ENCODE results near the gene DLG2. TPM values are rescaled to one million over a fixed set of nuclear protein-coding genes. Genes with fewer than 3 reads are reported as not detected.
A peak's percentile ranks its signal among the peaks of the same experiment; 100 is the strongest.
"Not testable (repeated sequence)": the region's sequence is repeated elsewhere in the genome, so short reads cannot be mapped to it uniquely, and the experiment has no call there.

DLG2 gene
- polyA plus RNA-seq (ENCODE audit: insufficient read length) = 14.7 TPM

DNA sequence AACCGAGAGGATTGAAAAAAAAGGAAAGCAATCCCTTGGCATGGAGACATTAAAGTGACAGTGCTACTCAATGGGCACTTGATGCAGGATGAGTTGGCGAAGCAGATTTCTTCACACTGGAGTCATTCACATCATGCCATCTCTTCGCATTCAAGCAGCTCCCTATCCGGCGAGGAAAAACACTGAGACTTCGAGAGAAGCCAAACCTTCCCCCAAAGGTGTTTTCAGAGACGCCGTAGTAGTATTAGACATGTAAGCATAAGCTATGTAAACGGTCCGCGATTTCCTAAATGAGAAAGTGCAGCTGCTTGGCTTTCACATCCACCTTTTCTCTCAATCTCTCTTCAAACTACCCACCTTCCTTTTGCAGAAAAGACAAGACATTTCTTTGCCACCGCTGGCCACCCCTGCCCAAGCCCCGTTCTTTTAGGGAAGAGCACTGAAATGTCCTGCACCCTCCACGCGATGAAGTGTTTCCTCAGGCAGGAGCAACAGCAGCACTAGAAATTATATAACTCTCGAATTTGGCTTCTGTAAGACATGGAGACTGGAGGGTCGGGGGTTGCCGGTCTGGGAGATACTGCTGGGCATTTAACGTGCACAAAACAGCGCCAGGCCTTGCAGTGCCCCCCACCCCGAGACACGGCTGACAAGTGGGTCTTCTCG, at the start of gene DLG2:
TSS of gene DLG2 (minus strand) at position 13 of the 666 bp plus-strand sequence.
- peak; percentile 51 for DNase-seq

DNA sequence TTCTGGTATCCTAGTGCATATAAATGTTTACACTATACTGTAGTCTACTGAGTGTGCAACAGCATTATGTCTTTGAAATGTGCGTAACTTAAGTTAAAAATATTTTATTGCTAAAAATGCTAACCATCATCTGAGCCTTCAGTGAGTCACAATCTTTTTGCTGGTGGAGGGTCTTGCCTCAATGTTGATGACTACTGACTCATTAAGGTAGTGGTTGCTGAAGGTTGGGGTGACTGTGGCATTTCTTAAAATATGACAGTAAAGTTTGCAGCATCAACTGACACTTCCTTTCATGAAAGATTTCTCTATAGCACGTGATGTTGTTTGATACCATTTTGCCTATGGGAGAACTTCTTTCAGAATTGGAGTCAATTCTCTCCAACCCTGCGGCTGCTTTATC, 46.2 kb upstream of the DLG2 start:
- DNase-seq = no peak

DNA sequence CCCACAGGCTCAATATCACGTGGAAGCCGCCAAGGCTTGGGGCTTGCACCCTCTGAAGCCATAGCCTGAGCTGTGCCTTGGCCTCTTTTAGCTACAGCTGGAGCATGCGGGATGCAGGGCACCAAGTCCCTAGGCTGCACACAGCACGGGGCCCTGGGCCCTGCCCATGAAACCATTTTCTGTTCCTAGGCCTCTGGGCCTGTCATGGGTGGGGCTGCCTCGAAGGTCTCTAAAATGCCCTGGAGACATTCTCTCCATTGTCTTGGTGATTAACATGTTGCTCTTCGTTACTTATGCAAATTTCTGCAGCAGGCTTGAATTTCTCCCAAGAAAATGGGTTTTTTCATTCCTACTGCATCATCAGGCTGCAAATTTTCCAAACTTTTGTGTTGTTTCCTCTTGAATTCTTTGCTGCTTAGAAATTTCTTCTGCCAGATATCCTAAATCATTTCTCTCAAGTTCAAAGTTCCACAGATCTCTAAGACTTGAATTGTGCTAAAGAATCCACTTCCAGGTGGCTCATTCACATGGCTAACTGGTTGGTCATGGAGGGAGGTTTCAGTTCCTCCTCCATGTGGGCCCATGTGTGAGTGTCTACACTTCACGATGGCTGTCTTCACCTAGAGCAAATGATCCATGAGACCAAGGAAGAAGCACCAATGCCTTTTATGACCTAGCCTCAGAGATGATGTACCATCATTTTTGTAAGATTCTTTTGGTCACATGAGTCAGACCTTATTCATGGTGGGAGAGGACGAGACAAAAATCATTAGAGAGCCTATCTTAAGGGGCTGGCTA, 45.2 kb upstream of the DLG2 start:
- no peak for DNase-seq

DNA sequence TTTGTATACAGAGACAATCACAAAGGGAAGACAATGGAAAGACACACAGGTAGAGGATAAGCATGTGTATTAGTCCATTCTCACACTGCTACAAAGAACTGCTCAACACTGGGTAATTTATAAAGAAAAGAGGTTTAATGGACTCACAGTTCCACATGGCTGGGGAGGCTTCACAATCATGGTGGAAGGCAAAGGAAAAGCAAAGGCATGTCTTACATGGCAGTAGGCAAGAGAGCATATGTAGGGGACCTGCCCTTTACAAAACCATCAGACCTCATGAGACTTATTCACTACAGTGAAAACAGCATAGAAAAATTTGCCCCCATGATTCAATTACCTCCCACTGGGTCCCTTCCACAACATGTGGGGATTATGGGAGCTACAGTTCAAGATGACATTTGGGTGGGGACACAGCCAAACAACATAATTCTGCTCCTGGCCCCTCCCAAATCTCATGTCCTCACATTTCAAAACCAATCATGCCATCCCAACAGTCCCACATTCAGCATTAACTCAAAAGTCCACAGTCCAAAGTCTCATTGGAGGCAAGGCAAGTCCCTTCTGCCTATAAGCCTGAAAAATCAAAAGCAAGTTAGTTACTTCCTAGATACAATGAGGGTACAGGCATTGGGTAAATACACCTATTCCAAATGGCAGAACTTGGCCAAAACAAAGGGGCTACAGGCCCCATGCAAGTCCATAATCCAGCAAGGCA, 44.0 kb upstream of the DLG2 start:
- DNase-seq = not testable (repeated sequence)

DNA sequence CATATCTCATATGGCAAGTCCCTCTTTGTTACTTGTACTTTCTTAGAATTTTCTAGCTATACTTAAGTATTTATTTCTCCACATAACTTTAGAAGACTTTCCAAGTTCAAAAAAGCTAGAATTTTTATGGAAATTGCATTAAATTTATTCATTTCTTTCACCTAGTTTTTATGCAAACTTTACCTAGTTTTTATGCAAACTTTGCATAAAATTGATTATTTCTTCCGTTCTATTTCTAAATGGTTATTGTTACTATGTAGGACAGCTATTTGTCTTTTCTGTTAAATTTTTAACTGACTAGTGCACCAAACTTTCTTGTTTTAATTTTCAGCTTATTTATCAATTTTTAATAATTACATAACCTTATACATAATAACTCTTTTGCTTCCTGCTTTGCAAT, 41.0 kb upstream of the DLG2 start:
- DNase-seq = no peak

DNA sequence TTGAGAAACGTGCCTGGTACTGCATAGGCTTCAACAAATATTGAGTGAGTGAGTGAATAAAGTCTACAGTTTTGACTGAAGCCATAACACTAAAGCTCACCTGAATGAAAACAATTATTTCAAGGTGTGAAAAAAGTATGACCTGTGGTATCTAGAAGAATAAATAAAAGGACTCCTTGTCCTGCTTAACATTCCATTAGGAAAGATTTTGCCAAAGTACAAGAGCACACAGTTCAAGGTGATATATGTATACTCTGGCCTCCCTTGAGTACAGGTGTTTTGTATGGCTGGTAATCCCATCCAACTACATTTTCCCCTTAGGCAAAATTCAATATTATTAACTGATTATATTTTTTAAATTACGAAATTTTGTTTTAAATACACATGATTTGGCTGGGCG, 39.5 kb upstream of the DLG2 start:
- no peak for DNase-seq

DNA sequence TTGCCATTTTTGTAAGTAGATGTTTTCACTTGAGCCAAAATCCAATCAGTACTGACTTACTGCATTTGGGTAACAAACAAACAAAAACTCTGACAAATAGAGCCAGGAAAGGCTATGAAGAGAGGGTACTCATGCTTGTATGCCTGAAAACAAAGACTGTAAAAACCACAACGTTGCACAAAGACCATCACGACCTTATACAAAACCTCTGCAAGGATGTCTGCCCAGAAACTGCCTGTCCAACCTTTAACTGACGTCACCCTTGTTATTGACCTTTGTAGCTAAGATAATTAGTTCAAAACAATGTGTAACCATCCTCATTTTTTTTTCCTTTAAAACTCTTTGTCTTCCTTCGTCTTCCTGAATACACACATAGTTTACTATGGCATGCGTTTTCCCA, 38.6 kb upstream of the DLG2 start:
- no peak for DNase-seq

DNA sequence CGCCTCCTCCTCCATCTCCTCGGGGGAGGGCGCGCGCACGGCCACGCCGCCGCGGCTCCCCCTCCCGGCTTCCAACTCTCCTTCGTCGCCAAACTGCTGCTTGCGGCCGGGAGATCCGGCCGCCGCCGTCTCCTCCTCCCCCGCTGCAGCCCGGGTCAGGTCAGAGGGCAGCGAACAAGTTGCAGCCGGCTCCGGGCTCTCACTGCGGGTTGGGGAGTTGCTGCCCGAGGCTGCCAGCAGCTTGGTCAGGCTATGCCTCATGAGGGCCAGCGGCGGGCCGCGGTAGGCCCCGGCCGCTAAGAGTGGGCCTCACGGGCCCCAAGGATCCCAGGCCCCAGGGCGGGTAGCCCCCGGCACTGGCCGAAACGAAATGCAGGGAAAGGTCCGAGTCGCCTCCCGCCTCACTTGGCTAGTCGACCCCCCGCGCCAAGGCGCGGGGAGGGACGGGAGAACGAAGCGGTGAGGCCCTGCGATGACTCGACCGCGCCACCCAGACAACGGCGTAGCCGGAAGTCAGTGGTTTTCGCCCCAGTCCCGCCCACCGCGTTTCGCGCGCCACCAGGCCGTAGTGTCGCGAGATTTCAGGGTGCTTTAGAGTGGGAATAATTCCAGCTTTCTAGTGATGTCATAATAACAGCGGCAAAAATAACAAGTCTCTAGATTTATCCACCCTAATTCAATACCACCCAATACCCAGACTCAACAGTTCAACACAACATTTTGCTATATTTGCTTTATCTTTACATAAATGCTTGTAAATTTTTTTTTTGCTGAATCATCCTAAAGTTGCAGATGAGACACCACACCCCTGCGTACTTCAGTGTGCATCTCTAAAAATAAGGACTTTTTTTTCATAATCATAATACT, 37.7 kb upstream of the DLG2 start, which contains the start of gene CREBZF:
TSS of gene CREBZF (minus strand) at position 515 of the 867 bp plus-strand sequence. CDS start at position 261, 254 bp downstream.
- DNase-seq = peak; percentile 97

DNA sequence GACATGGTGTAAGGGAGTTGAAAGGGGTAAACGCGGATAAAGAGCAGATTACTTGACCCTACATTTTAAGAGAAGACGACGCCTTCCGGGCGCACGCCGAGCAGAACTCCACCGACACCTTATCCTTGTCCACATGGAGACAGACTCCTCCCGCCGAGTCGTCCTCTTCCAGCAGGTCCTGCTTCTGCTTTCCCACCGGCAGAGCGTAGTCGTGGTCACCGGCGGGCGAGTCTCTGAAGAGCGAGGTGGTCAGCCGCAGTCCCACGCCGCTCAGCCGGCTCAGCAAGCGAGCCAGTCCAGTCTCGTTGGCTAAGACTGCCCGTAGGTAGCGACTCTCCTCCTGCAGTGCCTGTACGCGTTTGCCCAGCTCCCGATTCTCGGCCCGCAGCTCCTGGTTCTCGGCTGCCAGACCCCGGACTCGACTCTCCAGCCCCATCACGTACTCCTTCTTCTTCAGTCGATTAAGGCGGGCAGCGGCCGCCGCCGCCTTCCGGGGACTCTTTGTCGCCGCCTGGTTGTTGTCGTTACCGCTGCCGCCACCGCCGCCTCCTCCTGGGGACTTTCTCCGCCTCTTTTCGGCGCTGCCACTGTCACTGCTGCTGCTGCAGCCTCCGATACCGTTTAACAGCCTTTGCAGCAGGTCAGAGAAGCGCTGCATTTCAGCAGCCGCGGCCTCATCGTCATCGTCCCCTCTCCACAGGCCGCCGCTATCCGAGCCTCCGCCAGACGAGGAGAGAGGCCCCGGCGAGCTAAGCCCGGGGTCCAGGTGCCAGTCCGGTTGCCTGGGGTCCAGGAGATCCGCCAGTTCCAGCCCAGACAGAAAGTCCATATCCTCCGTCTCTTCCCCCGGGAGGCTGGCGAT, 36.8 kb upstream of the DLG2 start:
- peak; percentile 77 for DNase-seq

DNA sequence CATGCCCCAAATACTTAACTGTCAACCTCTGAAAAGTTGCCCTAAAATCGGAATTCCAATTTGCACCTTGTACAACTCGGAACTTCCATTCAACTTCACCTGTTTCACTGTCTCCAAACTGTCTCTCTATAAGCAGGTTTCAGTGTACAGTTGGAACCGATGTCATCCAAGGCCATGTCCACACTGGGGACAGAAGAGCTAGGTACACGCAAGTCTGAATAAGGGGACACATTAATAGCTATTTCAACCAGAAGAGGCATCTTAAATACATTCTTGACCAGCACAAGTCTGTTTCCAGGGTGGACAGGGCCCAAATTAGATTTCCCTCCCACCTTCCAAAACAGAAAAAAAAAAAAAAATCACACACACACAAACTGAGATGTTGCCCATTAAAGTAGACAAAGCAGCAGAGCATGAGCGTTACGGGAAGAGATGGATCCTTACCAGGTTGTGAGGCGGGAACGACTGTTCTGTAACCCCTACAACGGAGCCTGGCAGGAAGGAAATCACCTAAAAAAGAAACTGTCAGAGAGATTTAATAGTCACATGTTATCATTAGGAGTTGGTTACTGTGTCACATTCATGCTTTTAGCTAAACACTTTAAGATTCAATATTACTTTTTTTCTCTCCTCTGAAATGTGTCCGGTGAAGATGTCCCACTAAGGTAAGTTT, 36.1 kb upstream of the DLG2 start:
- DNase-seq = no peak

DNA sequence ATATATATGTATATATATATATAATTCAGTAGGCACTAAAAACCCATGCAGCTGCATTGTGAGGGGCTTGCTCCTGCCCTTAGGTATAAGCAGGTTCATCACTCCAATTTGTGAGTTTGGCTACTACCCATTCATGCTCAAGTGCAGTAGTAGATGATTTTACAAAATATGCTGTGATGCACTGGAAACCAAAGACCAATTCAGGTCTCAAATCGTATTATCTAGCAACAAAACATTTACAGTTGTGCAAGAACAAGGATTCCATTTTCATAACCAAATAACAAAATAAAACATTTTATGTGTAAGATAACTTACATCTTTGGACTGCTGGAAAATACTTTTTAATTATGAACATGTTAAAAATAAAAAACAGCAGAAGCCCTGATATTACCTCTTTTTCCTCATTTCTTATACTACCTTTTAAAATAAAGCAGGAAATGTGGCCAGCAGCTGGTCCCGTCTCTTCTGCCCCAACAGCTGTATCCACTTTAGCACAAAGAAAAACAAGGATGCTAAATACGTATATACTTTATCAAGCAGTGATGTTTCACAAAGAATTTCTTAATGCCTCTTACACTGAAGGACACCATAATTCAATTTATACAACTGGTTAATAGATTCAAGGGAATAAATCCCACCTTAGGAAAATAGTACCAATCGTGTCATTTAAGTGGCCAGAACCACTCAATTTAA, 35.0 kb upstream of the DLG2 start:
- DNase-seq = no peak

DNA sequence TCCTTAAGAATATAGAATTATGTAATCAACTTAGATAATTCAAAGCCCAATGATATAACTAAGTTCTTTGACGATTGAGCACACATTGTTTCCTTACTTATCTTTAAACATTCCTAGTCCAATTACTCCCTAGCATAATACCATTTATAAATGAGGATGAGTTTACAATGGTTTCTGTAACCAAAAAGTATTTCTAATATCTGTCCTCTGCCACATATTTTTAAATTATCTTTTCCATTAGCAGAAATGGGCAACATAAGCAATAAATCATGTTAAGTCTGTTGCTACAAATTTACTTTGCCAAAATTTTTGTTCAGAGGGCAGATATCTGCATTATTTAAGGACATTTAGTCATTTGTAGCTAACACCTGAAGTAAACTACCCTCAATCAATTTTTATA, 31.0 kb upstream of the DLG2 start:
- DNase-seq = no peak

DNA sequence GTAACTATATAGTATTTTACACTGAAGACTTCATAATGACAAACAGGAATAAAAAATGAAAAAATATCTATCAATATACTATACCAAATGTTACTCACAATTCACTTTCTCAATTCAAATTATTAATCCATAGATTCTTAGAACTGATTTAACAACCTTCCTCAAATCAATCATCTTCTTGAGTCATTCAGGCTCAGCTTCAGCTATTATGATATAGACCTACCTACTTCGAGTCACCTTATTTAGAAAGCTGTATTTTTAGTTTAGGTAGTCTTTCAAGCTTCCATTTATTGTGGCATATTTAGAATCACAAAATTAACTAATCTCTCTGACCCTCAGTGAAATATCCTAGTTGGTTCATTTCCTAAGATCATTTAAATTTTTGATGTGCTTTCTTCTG, 29.6 kb upstream of the DLG2 start:
- no peak for DNase-seq

DNA sequence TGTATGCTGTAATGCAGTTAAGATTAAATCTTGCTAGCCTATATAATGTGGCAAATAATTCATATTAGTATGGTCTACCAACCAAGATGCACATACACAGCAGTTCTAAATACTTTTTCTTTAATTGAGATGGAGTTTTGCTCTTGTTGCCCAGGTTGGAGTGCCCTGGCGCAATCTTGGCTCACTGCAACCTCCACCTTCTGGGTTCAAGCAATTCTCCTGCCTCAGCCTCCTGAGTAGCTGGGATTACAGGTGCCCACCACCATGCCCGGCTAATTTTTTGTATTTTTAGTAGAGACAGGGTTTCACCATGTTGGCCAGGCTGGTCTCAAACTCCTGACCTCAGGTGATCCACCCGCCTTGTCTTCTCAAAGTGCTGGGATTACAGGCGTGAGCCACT, 27.2 kb upstream of the DLG2 start:
- DNase-seq = not testable (repeated sequence)

DNA sequence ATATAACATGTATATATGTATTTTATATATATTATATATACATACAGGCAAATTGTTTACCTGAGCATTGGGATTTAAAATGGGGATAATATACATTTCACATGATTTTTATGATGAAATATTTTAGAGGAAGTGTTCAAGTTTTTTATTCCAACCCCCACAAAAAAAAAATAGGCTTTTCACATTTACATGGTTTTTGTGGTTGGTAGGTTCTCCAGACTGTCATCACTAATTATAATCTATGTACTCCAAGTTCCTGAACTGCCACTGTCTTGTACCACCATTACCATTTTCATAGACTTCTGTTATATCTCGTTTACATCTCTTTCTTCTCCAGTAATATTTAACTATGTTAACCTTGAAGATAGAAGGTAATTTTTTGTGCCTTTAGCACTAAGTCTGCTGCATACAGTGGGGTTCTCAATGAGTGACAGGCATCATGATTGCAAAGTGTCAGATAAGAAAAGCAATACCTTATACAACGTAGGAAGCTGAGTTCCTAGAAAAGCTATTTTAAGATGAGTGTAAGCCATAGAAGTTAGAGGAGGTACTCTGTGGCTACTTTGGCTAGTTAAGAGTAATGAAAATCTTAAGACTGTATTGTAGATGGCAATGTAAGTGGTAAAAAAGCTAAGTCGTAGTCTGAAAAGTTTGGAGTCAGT, 25.8 kb upstream of the DLG2 start:
- DNase-seq = no peak

DNA sequence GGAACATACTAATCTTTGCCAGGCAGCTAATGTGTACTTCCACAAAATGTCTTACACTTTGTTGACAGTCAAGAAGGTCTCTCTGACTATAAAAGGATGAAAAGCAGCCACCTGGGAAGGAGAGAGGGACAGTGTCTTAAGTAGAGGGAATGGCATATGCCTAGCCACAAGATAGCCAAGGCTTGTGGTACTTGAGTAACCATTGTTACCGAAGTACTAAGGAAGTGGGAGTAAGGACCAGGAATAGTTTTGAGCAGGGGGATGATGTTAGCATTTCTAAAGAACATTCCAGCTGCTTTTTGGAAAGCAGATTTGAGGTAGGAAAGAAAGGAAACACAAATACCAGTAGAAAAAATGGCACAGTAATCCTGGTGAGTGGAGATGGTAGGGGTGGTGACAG, 24.0 kb upstream of the DLG2 start:
- no peak for DNase-seq

DNA sequence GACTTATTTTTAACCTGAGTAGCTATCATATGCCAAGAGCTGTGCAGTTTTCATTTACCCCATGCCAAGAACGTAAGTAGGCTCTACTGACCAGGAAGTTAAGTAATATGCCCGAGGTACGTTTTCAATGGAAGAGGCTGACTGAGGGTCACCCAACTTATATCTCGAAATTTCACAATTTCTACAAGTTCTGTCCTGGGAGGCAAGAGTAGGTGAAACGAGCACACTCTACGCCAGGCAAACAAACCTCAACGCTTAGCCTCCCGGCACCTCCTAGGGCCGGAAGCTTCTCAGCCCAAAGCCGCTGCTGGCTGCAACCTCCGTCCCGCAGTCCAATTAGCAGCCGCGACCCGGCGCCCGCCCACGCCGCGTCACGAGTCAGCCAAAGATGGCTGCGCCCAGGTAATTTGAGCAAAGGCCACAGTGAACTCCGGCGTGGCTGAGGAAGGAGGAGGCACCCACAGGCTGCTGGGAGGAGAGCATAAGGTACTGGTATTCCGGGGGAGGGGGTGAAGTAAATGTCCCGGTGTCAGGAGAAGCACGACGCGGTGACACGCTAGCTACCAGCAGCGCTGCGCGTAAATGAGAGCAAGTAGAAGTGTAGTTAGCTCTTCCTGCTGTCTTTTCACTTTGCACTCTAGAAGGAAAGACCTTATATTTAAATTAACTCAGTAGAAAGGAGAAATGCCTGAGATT, 20.6 kb upstream of the DLG2 start, which contains the start of gene TMEM126A:
TSS of gene TMEM126A (plus strand) at position 364 of the 696 bp plus-strand sequence. CDS start 2,289 bp downstream, outside the sequence.
- DNase-seq = peak; percentile 91

DNA sequence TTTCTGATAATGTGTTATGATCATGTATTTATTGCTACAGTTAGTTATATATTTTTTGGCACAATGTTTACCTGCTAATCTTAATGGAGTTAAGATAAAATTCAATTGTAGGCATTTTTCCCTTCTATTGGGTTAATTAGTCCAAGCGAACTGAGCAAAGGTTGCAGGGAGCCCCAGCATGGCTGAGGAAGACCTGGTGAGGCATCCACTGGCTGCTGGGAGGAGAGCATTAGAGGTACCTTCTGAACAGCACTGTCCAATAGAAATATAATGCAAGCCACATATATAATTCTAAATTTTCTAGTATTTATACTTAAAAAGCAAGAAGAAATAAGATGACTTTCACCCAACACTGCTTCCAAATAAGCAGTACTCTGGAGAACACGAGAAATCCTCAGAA, 19.9 kb upstream of the DLG2 start:
- DNase-seq = no peak

DNA sequence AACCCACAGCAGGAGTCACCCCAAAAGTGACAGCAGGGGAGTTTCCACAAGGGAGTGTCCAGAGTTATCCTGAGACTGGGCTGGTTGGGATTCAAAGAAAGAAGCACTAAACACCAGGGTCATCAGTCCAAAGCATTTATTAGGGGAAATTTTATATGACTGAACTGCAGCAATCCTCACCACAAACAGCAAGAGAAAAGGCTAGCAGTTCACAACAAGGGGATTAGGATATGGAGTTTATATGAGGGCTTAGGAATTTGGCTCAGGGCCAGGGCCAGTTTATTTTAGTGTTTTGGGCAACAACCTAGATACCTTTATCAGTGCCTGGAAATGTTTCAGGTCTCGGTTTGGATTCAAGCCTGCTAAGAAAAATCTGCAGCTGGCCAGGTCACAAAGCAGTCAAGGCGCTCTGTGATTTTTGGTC, 16.1 kb upstream of the DLG2 start:
- DNase-seq = no peak
